ENCODE data around the gene RIN2. TPM values are rescaled to one million over a fixed set of nuclear protein-coding genes. Genes with fewer than 3 reads are reported as not detected.
"Not testable (repeated sequence)": the region's sequence is repeated elsewhere in the genome, so short reads cannot be mapped to it uniquely, and the experiment has no call there.

Gene RIN2
- total RNA-seq, 1 experiment from 2014 or later = 10.6 TPM

- DNase-seq (ENCODE audit: low read depth) = no peak
Measured at GRCh38 chr20:19785173-19785982, 27.3 kb downstream of the RIN2 start.

GRCh38 chr20:19785983-19786285 is 27.9 kb downstream of the RIN2 start:
- peak; percentile 51 for DNase-seq (ENCODE audit: low read depth)

DNA sequence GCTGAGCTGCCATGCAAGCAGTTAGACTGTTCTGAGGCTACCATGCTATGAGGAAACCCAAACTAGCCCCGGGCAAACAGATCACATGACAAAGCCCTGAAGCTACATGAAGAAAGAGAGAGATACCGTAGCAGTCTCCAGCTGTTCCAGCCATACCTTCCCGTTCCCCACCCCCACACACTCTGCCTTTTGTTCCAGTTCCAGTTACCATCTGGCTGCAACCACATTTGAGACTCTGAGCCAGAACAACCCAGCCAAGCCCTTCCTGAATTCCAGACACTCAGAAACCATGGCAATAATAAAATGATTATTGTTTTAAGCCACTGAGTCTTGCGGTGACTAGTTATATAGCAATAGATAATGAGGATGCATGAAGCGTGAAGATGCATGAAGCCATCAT is 28.3 kb downstream of the RIN2 start:
- peak; percentile 91 for DNase-seq (ENCODE audit: low read depth)

GRCh38 chr20:19787366-19787765 is 29.3 kb downstream of the RIN2 start:
- no peak for DNase-seq (ENCODE audit: low read depth)

GRCh38 chr20:19789009-19789408 is 31.0 kb downstream of the RIN2 start:
- no peak for DNase-seq (ENCODE audit: low read depth)

- no peak for DNase-seq (ENCODE audit: low read depth)
Measured at GRCh38 chr20:19789446-19789845, 31.4 kb downstream of the RIN2 start.

DNA sequence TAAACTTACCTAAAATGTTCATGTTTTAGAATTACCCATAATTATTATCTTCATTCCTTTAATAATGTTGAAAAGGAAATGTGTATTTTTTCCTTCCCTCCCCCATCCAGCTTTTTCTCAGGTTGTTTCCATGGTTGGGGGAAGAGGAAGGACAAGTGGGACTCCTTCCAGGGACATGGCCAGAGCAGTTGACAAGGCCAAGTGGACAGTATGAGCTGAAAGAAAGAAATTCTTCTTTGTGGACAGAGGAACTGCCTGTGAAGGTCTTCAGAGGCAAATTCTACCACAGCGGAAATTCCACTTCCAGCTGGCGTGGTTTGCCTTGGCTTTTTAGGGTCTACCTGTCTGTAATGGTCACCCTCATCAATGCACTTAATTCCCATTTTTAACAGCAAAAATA is 33.8 kb downstream of the RIN2 start:
- no peak for DNase-seq (ENCODE audit: low read depth)

GRCh38 chr20:19793716-19794115 is 35.7 kb downstream of the RIN2 start:
- DNase-seq (ENCODE audit: low read depth) = no peak

GRCh38 chr20:19794941-19795340 is 36.9 kb downstream of the RIN2 start:
- no peak for DNase-seq (ENCODE audit: low read depth)

GRCh38 chr20:19799325-19799724 is 41.3 kb downstream of the RIN2 start:
- DNase-seq (ENCODE audit: low read depth) = no peak

GRCh38 chr20:19802099-19802491 is 44.0 kb downstream of the RIN2 start:
- DNase-seq (ENCODE audit: low read depth) = no peak

DNA sequence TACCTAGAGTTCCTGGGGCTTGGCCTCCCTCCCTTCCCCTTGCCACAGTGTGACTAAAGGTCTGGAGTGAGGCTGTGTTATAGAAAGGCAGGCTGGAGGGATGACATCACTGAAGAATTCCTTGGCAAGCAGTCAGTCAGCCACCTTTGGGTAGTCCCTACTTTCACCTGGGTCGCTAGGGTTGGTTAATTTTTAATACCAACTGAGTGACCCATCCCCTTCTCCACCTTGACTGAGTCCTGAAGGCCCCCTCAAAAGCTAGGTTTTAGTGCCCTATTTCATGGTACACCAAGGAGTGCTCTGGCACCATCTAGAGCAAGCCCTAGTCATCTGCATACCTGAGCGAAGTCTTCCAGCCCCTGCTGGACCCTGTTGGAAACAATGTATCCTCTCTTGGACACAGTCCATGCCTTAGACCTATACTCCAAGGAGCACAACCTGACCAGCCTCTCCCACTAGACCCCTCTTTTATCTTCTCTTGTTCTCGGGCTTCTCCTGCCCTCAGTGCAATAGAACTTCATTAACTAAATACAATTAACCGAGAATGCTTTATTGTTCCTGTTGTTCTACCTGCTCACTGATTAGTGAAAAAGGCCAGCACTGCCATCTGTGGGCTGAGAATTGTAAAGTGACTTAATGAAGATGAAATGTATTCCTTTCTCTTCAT is 44.6 kb downstream of the RIN2 start:
- DNase-seq (ENCODE audit: low read depth) = peak; percentile 58

GRCh38 chr20:19806276-19806675 is 48.2 kb downstream of the RIN2 start:
- DNase-seq (ENCODE audit: low read depth) = not testable (repeated sequence)

DNA sequence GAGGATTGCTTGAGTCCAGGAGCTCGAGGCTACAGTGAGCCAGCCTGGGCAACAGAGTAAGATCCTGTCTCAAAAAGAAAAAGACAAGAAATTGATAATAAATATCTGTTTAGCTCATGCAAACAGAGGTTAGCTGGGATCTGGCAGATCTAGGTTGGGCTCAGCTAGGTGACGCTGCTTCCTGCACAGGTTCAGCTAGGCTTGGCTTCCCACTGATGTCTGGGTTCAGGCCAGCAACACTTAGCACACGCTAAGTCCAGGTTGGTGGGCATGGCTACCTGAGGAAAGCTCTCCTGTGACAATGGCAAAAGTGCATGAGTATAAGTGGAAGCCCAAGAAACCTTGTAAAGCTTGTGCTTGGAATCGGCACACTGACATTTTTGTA is 48.7 kb downstream of the RIN2 start:
- DNase-seq (ENCODE audit: low read depth) = no peak

DNA sequence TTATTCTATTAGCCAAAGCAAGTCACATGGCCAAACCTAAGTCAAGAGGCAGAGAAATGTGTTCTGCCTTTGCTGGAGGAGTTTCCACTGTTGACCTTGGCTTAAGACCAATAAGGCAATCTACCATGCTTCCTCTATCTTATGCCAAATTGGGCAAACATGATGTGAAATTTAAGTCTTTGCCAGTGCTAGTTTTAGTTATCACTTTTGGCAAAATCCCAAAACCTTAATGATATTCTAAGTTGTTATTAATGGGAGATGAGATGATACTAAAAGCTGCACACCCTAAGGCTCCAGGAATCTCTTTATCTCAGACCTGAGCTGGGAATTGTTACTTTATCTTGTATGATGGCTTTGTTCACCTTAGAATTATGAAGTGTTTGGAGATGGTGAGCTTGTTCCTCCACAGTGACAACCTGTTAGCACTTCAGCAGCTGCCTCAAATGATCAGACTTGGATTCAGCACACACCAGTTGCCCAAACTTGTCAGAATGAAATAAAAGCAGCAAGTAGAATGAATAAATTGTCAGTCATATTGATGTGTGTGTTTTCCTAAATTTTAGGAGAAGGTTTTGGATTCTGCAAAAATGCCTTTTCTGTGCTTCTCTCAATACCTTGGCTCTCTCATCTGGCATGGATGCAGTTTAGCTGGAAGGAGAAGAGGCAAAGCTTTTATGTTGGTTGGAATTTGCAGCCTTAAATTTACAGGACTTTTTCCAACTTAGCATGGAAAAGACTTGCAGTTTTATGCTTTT is 49.3 kb downstream of the RIN2 start:
- DNase-seq (ENCODE audit: low read depth) = peak; percentile 78

All from Daoy (cell line).